ENCODE results near the gene NDUFS7. TPM values are rescaled to one million over a fixed set of nuclear protein-coding genes. Genes with fewer than 3 reads are reported as not detected.

Gene NDUFS7
- total and polyA plus RNA-seq, 2 donors (not counting 3 experiments of a cell fraction or from before 2014, with no cell fraction given), result 101 to 224 TPM

- Histone ChIP-seq H4K20me1 (replicated peaks; ENCODE audit: control insufficient read depth, extremely low read depth, insufficient read depth, low read length) (no peaks in the 10 kb centered on the region), H3K27me3 (ENCODE audit: control insufficient read depth in 2 of 2, insufficient read depth in 2 of 2, low read length in 2 of 2) (no peaks in the 10 kb centered on the region), H3K36me3 (ENCODE audit: control insufficient read depth in 2 of 2, extremely low read depth in 1 of 2, insufficient read depth in 2 of 2, low read length in 2 of 2) (no peaks in the 10 kb centered on the region), H2AFZ (ENCODE audit: low read depth, low read length) (no peak overlapping the region), H3K9me3 (replicated peaks; ENCODE audit: control insufficient read depth, insufficient read depth, low read length) (no peaks in the 10 kb centered on the region), H3K79me2 (ENCODE audit: control insufficient read depth, insufficient read depth, low read length) (peaks cover 6% of the 10 kb centered on the region), H3K4me1 (ENCODE audit: control insufficient read depth, extremely low read depth, insufficient read depth, low read length) (peaks cover 6% of the 10 kb centered on the region), H3K9me1 (replicated peaks; ENCODE audit: control insufficient read depth, extremely low read depth, insufficient read depth, low read length) (no peaks in the 10 kb centered on the region), H3K4me2 (ENCODE audit: insufficient read depth, low read length) (no peak overlapping the region), H3K4me3 (replicated peaks in 1 of 3; ENCODE audit: insufficient read depth in 1 of 3, low read depth in 1 of 3, low read length in 3 of 3) (no peak overlapping the region), H3K9ac (replicated peaks; ENCODE audit: extremely low read depth, insufficient read depth, low read length) (no peak overlapping the region), H3K27ac (ENCODE audit: insufficient read depth, low read depth, low read length) (no peak overlapping the region)
- no TSS peak for BruUV-seq (replicated peaks)
- intact Hi-C loops (cut with micrococcal nuclease) (loop anchor here (5.0 kb wide), 1 partner anchor 39 kb away; no protein-coding TSS in a partner anchor), dilution Hi-C loops (cut with MboI; ENCODE audit: extremely low pct_ligation_motif_present, low sequenced_read_pairs) (no loop called here)
- FAIRE-seq, result no peak
- TF ChIP-seq CTCF (IDR thresholded peaks at IDR 0.05; ENCODE audit: extremely low read depth in 1 of 2, insufficient read depth in 1 of 2, low read depth in 1 of 2, low read length in 2 of 2) (no peak), FOS (IDR thresholded peaks at IDR 0.05; ENCODE audit: borderline replicate concordance, insufficient read depth, low read length) (no peak), JUN (IDR thresholded peaks at IDR 0.05; ENCODE audit: borderline replicate concordance, insufficient read depth, insufficient read length, low read depth) (no peak), EZH2 (IDR thresholded peaks at IDR 0.05; ENCODE audit: borderline replicate concordance, low read depth, low read length, severe bottlenecking) (no peak), MAX (IDR thresholded peaks at IDR 0.05; ENCODE audit: insufficient read depth, insufficient read length) (no peak), MYC (IDR thresholded peaks at IDR 0.05; ENCODE audit: low read depth, low read length) (no peak), GATA2 (IDR thresholded peaks at IDR 0.05; ENCODE audit: insufficient read depth, insufficient read length, low read depth, low read length) (no peak), POLR2AphosphoS5 (IDR thresholded peaks at IDR 0.05; ENCODE audit: insufficient read depth, low read depth, low read length) (no peak), POLR2A (IDR thresholded peaks at IDR 0.05; ENCODE audit: low read depth, low read length) (no peak)
- ChIA-PET POLR2A (no interaction called here), CTCF (no interaction called here)
- no peak for DNase-seq (ENCODE audit: low read depth, low spot score)
Measured at GRCh38 chr19:1350867-1351266, 32.8 kb upstream of the NDUFS7 start.
